ENCODE results near the gene RALGPS1. TPM values are rescaled to one million over a fixed set of nuclear protein-coding genes. Genes with fewer than 3 reads are reported as not detected.

The RALGPS1 gene
- polyA plus RNA-seq, 1 experiment, result 1.7 TPM

GRCh38 chr9:127198587-127198986 lies 284.0 kb downstream of the RALGPS1 start:
- ChIA-PET POLR2A (no interaction called here), CTCF (interaction anchor here (0.6 to 14.5 kb wide), 30 partner anchors 8 to 284 kb away, joined by 3 to 208 read pairs (median 4); partner anchors contain the start of gene RALGPS1)
- Histone ChIP-seq H3K27me3 (ENCODE audit: control insufficient read depth, insufficient read depth, low read length) (no peaks in the 10 kb centered on the region; the same call in 1 of the 2 replicates), H3K36me3 (ENCODE audit: control insufficient read depth, insufficient read depth, low read length) (no peaks in the 10 kb centered on the region), H3K4me3 (ENCODE audit: low read depth, low read length) (no peak overlapping the region)
- no peak for DNase-seq (ENCODE audit: low read depth)
- TF ChIP-seq CTCF (IDR thresholded peaks at IDR 0.05; ENCODE audit: insufficient read depth, low read depth, low read length), result no peak

DNA sequence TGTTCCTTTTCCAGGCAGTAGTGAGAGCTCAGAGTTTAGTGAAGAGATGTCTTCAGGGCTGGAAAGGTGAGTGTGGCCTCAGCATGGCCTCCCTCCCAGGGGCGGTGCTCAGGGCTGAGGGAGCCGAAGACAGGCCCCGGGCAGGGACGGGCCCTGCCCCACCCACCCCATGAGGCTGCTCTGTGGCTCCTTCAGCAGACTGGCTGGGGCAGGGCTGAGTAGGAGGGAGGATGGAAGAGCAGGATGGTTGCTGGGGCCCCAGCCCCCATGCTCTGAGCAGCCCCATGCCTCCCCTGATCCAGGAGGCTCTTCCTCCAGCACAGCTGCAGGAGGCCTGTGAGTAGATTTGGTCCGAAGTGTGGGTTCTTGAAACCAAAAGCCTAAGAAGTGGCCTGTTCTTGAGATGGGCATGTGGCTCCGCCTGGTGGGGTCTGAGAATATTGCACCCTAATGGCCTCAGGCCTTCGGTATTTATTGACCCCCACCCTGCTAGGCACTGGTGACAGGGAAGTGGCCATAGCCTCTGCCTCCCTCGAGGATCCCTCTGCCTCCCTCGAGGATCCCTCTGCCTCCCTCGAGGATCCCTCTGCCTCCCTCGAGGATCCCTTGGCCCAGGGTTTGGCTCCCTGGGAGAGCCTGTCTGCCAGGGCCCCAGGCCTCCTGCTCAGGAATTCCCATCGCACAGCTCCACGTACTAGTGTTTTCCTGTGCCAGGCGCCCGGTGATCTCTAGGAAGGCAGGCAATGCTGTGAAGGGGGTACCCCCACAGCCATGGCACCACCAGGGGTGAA lies 284.6 kb downstream of the RALGPS1 start:
- Histone ChIP-seq H3K27me3 (ENCODE audit: control insufficient read depth, insufficient read depth, low read length) (no peaks in the 10 kb centered on the region; the same call in 1 of the 2 replicates), H3K36me3 (ENCODE audit: control insufficient read depth, insufficient read depth, low read length) (no peaks in the 10 kb centered on the region), H3K4me3 (ENCODE audit: low read depth, low read length) (no peak overlapping the region)
- TF ChIP-seq CTCF (IDR thresholded peaks at IDR 0.05; ENCODE audit: insufficient read depth, low read depth, low read length), result peak; percentile 84
- ChIA-PET POLR2A (no interaction called here), CTCF (interaction anchor here (0.6 to 14.5 kb wide), 31 partner anchors 9 to 285 kb away, joined by 3 to 208 read pairs (median 4); partner anchors contain the start of gene RALGPS1)
- no peak for DNase-seq (ENCODE audit: low read depth)

DNA sequence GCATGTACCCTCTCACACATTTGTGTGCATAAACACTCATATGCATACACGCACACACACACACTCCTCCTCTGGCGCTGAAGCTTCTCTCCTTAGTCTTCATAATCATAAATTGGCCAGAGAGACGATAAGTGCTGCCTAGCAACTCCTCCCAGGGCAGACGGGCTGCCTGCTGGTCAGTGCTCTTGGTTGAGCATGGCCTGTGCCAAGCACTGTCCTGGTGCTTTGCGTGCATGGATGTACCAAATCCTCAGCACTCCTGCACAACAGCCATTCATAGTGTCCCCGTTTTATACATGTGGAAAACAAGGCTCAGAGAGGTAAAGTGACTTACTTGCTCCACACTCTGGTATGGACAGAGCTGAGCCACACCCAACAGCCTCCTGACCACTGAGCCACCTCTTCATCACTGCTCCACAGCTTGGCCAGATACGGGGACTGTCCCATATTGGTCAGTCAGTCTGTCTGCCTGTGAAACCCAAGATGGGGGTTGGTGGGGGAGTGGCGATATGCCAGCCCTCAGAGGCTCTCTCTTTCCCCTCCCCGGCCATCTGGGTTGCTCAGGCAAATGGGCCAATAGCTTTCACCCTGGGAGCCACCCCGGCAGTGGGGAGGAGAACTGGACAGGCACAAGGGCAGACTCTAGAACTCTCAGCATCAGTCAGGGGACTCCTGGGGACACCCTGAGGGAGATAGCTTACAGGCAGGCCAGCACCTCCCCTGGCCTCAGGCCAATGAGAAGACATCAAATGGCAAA lies 285.7 kb downstream of the RALGPS1 start:
- ChIA-PET POLR2A (no interaction called here), CTCF (interaction anchor here (0.7 to 14.5 kb wide), 12 partner anchors 10 to 721 kb away, joined by 3 to 208 read pairs (median 6); no protein-coding TSS in a partner anchor)
- no peak overlapping the region for H3K4me3 ChIP-seq (ENCODE audit: low read depth, low read length)
- no peaks in the 10 kb centered on the region for H3K36me3 ChIP-seq (ENCODE audit: control insufficient read depth, insufficient read depth, low read length)
- H3K27me3 ChIP-seq (ENCODE audit: control insufficient read depth, insufficient read depth, low read length), result no peaks in the 10 kb centered on the region; the same call in 1 of the 2 replicates
- TF ChIP-seq CTCF (IDR thresholded peaks at IDR 0.05; ENCODE audit: insufficient read depth, low read depth, low read length), result no peak
- no peak for DNase-seq (ENCODE audit: low read depth)

GRCh38 chr9:127201071-127201541 lies 286.5 kb downstream of the RALGPS1 start:
- no peak for DNase-seq (ENCODE audit: low read depth)
- Histone ChIP-seq H3K4me3 (ENCODE audit: low read depth, low read length) (no peak overlapping the region), H3K27me3 (ENCODE audit: control insufficient read depth, insufficient read depth, low read length) (no peaks in the 10 kb centered on the region; the same call in 1 of the 2 replicates), H3K36me3 (ENCODE audit: control insufficient read depth, insufficient read depth, low read length) (no peaks in the 10 kb centered on the region)
- no peak for TF ChIP-seq CTCF (IDR thresholded peaks at IDR 0.05; ENCODE audit: insufficient read depth, low read depth, low read length)
- ChIA-PET CTCF (interaction anchor here (0.7 to 14.5 kb wide), 9 partner anchors 9 to 720 kb away, joined by 3 to 208 read pairs (median 4); no protein-coding TSS in a partner anchor), POLR2A (no interaction called here)

- no peaks in the 10 kb centered on the region for H3K36me3 ChIP-seq (ENCODE audit: control insufficient read depth, insufficient read depth, low read length)
- TF ChIP-seq CTCF (IDR thresholded peaks at IDR 0.05; ENCODE audit: insufficient read depth, low read depth, low read length), result no peak
- no peak for DNase-seq (ENCODE audit: low read depth)
- ChIA-PET POLR2A (no interaction called here), CTCF (interaction anchor here (1.0 to 14.5 kb wide), 4 partner anchors 11 to 260 kb away, joined by 3 to 208 read pairs (median 103); no protein-coding TSS in a partner anchor)
- H3K27me3 ChIP-seq (ENCODE audit: control insufficient read depth, insufficient read depth, low read length), result no peaks in the 10 kb centered on the region; the same call in 1 of the 2 replicates
- no peak overlapping the region for H3K4me3 ChIP-seq (ENCODE audit: low read depth, low read length)
Observed at GRCh38 chr9:127201731-127202130, 287.1 kb downstream of the RALGPS1 start.

Measured in BJ (cell line).